HEK293 (cell line): ENCODE results near the gene ZNF416.
A peak's percentile ranks its signal among the peaks of the same experiment; 100 is the strongest.

ENCODE experiments used
- AEBP2 ChIP-seq: fragments of 450-650 bp; formaldehyde crosslinking; IDR thresholded peaks from 2 replicates; pipeline ENCODE4 v1.5.1; 2016; ENCODE audit warnings: missing biosample characterization, missing genetic modification characterization, borderline replicate concordance
- BCL6B ChIP-seq: fragments of 450-650 bp; formaldehyde crosslinking; IDR thresholded peaks from 2 replicates; pipeline ENCODE4 v1.5.1; 2017; ENCODE audit warnings: missing biosample characterization, missing genetic modification characterization
- GLIS1 ChIP-seq: fragments of 450-650 bp; formaldehyde crosslinking; IDR thresholded peaks from 2 replicates; pipeline ENCODE4 v1.5.1; 2016; ENCODE audit warnings: missing biosample characterization, missing genetic modification characterization
- MEIS1 ChIP-seq: sonication (generic); formaldehyde crosslinking; IDR thresholded peaks from 2 replicates; pipeline ENCODE4 v1.8.1; 2022; ENCODE audit warnings: missing genetic modification reagents, mild to moderate bottlenecking, borderline replicate concordance
- OVOL3 ChIP-seq: fragments of 450-650 bp; formaldehyde crosslinking; IDR thresholded peaks from 2 replicates; pipeline ENCODE4 v1.5.1; 2016; ENCODE audit warnings: missing biosample characterization, missing genetic modification characterization
- PRDM1 ChIP-seq: fragments of 450-650 bp; formaldehyde crosslinking; IDR thresholded peaks from 2 replicates; pipeline ENCODE4; 2016; ENCODE audit warnings: missing biosample characterization, missing genetic modification characterization
- TSHZ1 ChIP-seq: fragments of 450-650 bp; formaldehyde crosslinking; IDR thresholded peaks from 2 replicates; pipeline ENCODE4 v1.5.1; 2016; ENCODE audit warnings: missing biosample characterization, missing genetic modification characterization, borderline replicate concordance
- WT1 ChIP-seq: fragments of 450-650 bp; formaldehyde crosslinking; IDR thresholded peaks from 2 replicates; pipeline ENCODE4 v1.5.1; 2016; ENCODE audit warnings: missing biosample characterization, missing genetic modification characterization
- YY1 ChIP-seq: fragments of 450-650 bp; formaldehyde crosslinking; IDR thresholded peaks from 2 replicates; pipeline ENCODE4 v1.5.1; 2018; ENCODE audit warnings: missing biosample characterization, missing genetic modification characterization
- ZBTB17 ChIP-seq: fragments of 450-650 bp; formaldehyde crosslinking; IDR thresholded peaks from 2 replicates; pipeline ENCODE4 v1.5.1; 2016; ENCODE audit warnings: missing biosample characterization, missing genetic modification characterization
- ZBTB26 ChIP-seq: fragments of 450-650 bp; formaldehyde crosslinking; optimal IDR thresholded peaks from 2 replicates; pipeline ENCODE3; 2016; ENCODE audit warnings: missing biosample characterization, mild to moderate bottlenecking, missing genetic modification characterization
- ZBTB48 ChIP-seq: fragments of 450-650 bp; formaldehyde crosslinking; IDR thresholded peaks from 2 replicates; pipeline ENCODE4 v1.5.1; 2016; ENCODE audit warnings: missing biosample characterization, missing genetic modification characterization
- ZBTB6 ChIP-seq: fragments of 450-650 bp; formaldehyde crosslinking; IDR thresholded peaks from 2 replicates; pipeline ENCODE4 v1.5.1; 2017; ENCODE audit warnings: missing biosample characterization, missing genetic modification characterization
- ZFHX2 ChIP-seq: fragments of 450-650 bp; formaldehyde crosslinking; conservative IDR thresholded peaks from 2 replicates; pipeline ENCODE4 v1.5.1; 2016; ENCODE audit warnings: missing biosample characterization, missing genetic modification characterization
- ZNF140 ChIP-seq: fragments of 450-650 bp; formaldehyde crosslinking; IDR thresholded peaks from 2 replicates; pipeline ENCODE4 v1.5.1; 2016; ENCODE audit warnings: missing biosample characterization, missing genetic modification characterization
- ZNF175 ChIP-seq: fragments of 450-650 bp; formaldehyde crosslinking; IDR thresholded peaks from 2 replicates; pipeline ENCODE4 v1.5.1; 2016; ENCODE audit warnings: missing biosample characterization, missing genetic modification characterization
- ZNF2 ChIP-seq: fragments of 450-650 bp; formaldehyde crosslinking; IDR thresholded peaks from 2 replicates; pipeline ENCODE4 v1.5.1; 2016; ENCODE audit warnings: missing biosample characterization, missing genetic modification characterization
- ZNF202 ChIP-seq: fragments of 450-650 bp; formaldehyde crosslinking; IDR thresholded peaks from 2 replicates; pipeline ENCODE4 v1.5.1; 2016; ENCODE audit warnings: missing biosample characterization, missing genetic modification characterization, borderline replicate concordance
- ZNF211 ChIP-seq: fragments of 450-650 bp; formaldehyde crosslinking; IDR thresholded peaks from 2 replicates; pipeline ENCODE4 v1.5.1; 2016; ENCODE audit warnings: low read depth, missing biosample characterization, missing genetic modification characterization
- ZNF24 ChIP-seq: fragments of 450-650 bp; formaldehyde crosslinking; IDR thresholded peaks from 2 replicates; pipeline ENCODE4 v1.5.1; 2016; ENCODE audit warnings: missing biosample characterization, missing genetic modification characterization
- ZNF350 ChIP-seq: fragments of 450-650 bp; formaldehyde crosslinking; IDR thresholded peaks from 2 replicates; pipeline ENCODE4 v1.5.0; 2017; ENCODE audit warnings: missing biosample characterization, mild to moderate bottlenecking, missing genetic modification characterization
- ZNF354C ChIP-seq: fragments of 450-650 bp; formaldehyde crosslinking; IDR thresholded peaks from 2 replicates; pipeline ENCODE4 v1.5.1; 2016; ENCODE audit warnings: missing biosample characterization, missing genetic modification characterization, low read depth, borderline replicate concordance
- ZNF473 ChIP-seq: fragments of 450-650 bp; formaldehyde crosslinking; IDR thresholded peaks from 2 replicates; pipeline ENCODE4 v1.5.1; 2017; ENCODE audit warnings: missing biosample characterization, missing genetic modification characterization
- ZNF514 ChIP-seq: fragments of 450-650 bp; formaldehyde crosslinking; IDR thresholded peaks from 2 replicates; pipeline ENCODE4 v1.5.1; 2016; ENCODE audit warnings: missing biosample characterization, missing genetic modification characterization
- ZNF560 ChIP-seq: fragments of 450-650 bp; formaldehyde crosslinking; IDR thresholded peaks from 2 replicates; pipeline ENCODE4 v1.5.1; 2017; ENCODE audit warnings: missing biosample characterization, missing genetic modification characterization, borderline replicate concordance
- ZNF580 ChIP-seq: fragments of 450-650 bp; formaldehyde crosslinking; IDR thresholded peaks from 2 replicates; pipeline ENCODE4 v1.5.1; 2016; ENCODE audit warnings: missing biosample characterization, missing genetic modification characterization
- ZNF585B ChIP-seq: fragments of 450-650 bp; formaldehyde crosslinking; IDR thresholded peaks from 2 replicates; pipeline ENCODE4 v1.5.1; 2016; ENCODE audit warnings: missing biosample characterization, missing genetic modification characterization
- ZNF626 ChIP-seq: fragments of 450-650 bp; sonication (Bioruptor Pico); formaldehyde crosslinking; IDR thresholded peaks from 2 replicates; pipeline ENCODE4 v1.5.1; 2018; ENCODE audit warnings: missing biosample characterization, missing genetic modification characterization, inconsistent platforms
- ZNF792 ChIP-seq: fragments of 450-650 bp; formaldehyde crosslinking; IDR thresholded peaks from 2 replicates; pipeline ENCODE4 v1.5.1; 2016; ENCODE audit warnings: missing biosample characterization, missing genetic modification characterization
- ZNF837 ChIP-seq: fragments of 450-650 bp; formaldehyde crosslinking; IDR thresholded peaks from 2 replicates; pipeline ENCODE4 v1.5.1; 2016; ENCODE audit warnings: missing biosample characterization, missing genetic modification characterization
- ZNF843 ChIP-seq: fragments of 450-650 bp; formaldehyde crosslinking; IDR thresholded peaks from 2 replicates; pipeline ENCODE4 v1.5.1; 2016; ENCODE audit warnings: missing biosample characterization, missing genetic modification characterization

ZNF416 gene

GRCh38 chr19:57578487-57579205, at the start of gene ZNF416 (continued):
- TF ChIP-seq ZNF580 (tag by site-specific recombination) (peak; percentile 54), ZNF473 (no peak), ZBTB17 (peak; percentile 63; the same call in 1 of the 2 replicates), ZNF354C (tag by site-specific recombination) (no peak), WT1 (tag by site-specific recombination) (no peak), ZNF626 (tag by site-specific recombination) (no peak), TSHZ1 (tag by site-specific recombination) (no peak), ZNF24 (tag by site-specific recombination) (no peak), ZFHX2 (tag by site-specific recombination) (peak; percentile 53), YY1 (tag by site-specific recombination) (0 out of 2 replicates have a peak, but pooled peaks have one; percentile 20), ZBTB6 (tag by site-specific recombination) (no peak), ZBTB26 (peak; percentile 44), ZNF350 (tag by site-specific recombination) (no peak), BCL6B (tag by site-specific recombination) (no peak), ZNF175 (no peak), AEBP2 (tag by site-specific recombination) (no peak), ZNF514 (tag by site-specific recombination) (no peak), ZNF560 (tag by site-specific recombination) (no peak), ZBTB48 (tag by site-specific recombination) (peak; percentile 34; the same call in 1 of the 2 replicates), ZNF792 (tag by site-specific recombination) (no peak), ZNF843 (tag by site-specific recombination) (no peak), MEIS1 (CRISPR knock-in tag) (no peak), ZNF140 (tag by site-specific recombination) (no peak), ZNF211 (tag by site-specific recombination) (no peak), ZNF2 (tag by site-specific recombination) (no peak), ZNF202 (tag by site-specific recombination) (no peak), OVOL3 (tag by site-specific recombination) (no peak), ZNF585B (tag by site-specific recombination) (no peak), PRDM1 (tag by site-specific recombination) (no peak), ZNF837 (tag by site-specific recombination) (no peak), GLIS1 (tag by site-specific recombination) (no peak)
